Cardiac septum (tissue), 1 donor: Measurements from ENCODE around the gene ABCA13. TPM values are rescaled to one million over a fixed set of nuclear protein-coding genes. Genes with fewer than 3 reads are reported as not detected.

Experiments
- DNase-seq: peaks from one replicate; pipeline ENCODE4 v3.0.0-alpha.2; 2020; ENCODE audit warnings: low spot score
- intact Hi-C: fragments of 100-400 bp; cut with DNase I; formaldehyde crosslinking; loops from one replicate; pipeline ENCODE4 v1.14.0; 2022
- total RNA-seq: library from RNA; stranded (reverse); fragmentation: NEBNext Ultra II Directional; extraction: Animal tissue kit (Norgen Biotek cat#: 25700); gene quantifications from one replicate; pipeline ENCODE4 v1.2.1, GENCODE V29; 2021
- donor health status: DM: no; HTN: no; CAD: no.

Gene ABCA13
- total RNA-seq, 1 donor from 2014 or later = 0.19 TPM

DNA sequence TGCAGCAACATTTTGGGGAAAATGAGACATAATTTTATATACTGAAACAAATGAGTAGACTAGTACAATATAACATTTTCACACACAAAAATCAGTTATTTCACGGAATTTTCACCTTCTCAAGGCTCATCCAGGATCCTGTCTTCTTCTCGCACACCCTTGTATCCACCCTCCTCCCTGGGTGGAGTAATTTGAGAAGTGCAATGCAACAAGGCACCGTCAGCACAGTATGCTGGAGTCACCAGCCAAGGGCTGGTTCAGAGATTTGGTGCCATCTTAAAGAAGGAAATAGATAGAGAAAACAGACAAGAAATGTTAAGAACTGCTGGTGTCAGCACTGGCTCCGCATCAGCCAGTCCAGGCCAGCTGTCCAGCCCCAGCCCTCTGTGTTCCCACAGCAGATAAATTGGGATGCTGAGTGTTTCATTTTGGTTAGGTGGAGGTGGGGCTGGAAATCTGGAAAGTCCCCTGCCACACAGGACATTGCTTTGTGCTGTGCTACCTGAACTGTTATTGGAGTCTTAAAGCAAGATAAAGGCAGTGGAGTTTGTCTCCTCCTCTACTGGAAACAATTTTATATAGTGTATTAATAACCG, 176.1 kb downstream of the ABCA13 start:
- intact Hi-C loops = no loop called here
- no peak for DNase-seq

GRCh38 chr7:48350515-48350914, 179.3 kb downstream of the ABCA13 start:
- no peak for DNase-seq
- intact Hi-C loops = no loop called here

GRCh38 chr7:48351900-48352299, 180.6 kb downstream of the ABCA13 start:
- intact Hi-C loops = no loop called here
- DNase-seq = no peak

GRCh38 chr7:48355346-48355745, 184.1 kb downstream of the ABCA13 start:
- intact Hi-C loops = no loop called here
- no peak for DNase-seq

DNA sequence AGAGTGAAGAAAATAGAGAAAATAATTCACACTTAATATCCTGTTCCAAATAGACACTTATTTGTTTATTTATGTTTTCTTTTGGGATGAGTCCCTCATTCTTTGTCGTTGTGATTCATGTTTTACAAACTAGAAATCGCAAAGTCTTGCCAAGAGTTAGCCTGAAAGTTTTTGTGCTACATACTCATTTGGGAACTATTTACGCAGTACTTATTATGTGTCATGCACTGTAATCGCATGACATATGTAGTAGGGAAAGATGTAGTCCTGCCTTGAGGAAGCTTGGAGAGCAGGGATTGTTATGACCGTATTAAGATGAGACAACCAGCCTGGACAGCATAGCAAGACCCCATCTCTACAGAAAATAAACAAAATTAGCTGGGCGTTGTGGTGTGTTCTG, 189.3 kb downstream of the ABCA13 start:
- intact Hi-C loops = no loop called here
- DNase-seq = no peak

GRCh38 chr7:48363174-48363573, 191.9 kb downstream of the ABCA13 start:
- intact Hi-C loops = no loop called here
- DNase-seq = no peak

DNA sequence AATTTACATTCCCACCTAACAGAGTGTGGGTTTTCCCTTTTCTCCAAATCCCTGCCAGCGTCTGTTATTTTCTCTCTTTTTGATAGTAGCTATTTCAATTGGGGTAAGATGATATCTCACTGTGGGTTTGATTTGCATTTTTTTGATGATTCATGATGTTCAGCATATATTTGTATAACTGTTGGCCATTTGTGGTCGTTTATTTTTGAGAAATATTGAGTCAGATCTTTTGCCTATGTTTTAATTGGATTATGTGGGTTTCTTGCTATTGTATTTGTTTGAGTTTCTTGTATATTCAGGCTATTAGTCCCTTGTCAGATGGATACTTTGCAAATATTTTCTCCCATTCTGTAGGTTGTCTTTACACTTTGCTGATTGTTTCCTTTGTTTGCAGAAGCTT, 193.8 kb downstream of the ABCA13 start:
- DNase-seq = no peak
- intact Hi-C loops = no loop called here

- DNase-seq = no peak
- intact Hi-C loops = no loop called here
These were observed 194.8 kb downstream of the ABCA13 start for GRCh38 chr7:48366096-48366495.

GRCh38 chr7:48376263-48376662, 205.0 kb downstream of the ABCA13 start:
- no peak for DNase-seq
- intact Hi-C loops = no loop called here

DNA sequence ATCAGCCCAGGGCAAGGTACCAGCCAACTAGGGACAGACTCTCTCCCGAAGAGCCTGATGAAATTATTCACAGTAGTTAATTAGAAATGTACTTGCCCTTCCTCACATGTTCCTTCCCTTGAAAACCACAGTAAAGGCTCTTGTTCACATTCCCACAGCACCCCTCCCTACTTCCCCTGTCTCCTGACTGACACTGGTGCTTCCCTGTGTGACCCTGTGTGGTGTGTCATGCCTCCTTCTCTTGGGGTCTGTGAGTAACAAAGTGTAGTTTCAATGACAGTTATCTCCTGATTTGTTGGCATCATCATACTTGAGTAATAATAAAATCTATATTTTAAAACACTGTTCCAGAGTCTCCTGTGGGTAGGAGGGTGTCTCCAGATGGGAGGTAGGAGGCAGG, 209.7 kb downstream of the ABCA13 start:
- intact Hi-C loops = no loop called here
- no peak for DNase-seq

DNA sequence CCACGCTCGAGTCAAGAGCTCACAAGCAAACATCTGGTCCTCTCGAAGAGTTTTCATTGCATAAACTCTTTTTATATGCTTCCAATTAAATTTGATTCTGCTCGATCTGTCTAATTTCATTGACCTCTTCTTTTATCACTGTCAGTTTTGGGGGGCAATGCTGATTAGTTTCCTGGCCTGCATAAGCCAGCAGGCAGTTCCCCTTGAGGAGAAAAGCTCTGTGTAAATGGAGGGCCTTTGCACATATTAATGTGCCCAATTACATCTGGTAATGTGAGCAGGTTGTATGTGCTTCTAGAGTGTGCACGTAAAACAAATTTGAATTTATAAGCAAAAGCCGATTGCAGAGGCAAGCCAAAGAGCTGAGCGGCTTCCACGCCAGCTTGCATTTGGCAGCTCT, 210.3 kb downstream of the ABCA13 start:
- intact Hi-C loops = no loop called here
- no peak for DNase-seq

- no peak for DNase-seq
- intact Hi-C loops = no loop called here
These were observed 213.0 kb downstream of the ABCA13 start for GRCh38 chr7:48384180-48384752.

DNA sequence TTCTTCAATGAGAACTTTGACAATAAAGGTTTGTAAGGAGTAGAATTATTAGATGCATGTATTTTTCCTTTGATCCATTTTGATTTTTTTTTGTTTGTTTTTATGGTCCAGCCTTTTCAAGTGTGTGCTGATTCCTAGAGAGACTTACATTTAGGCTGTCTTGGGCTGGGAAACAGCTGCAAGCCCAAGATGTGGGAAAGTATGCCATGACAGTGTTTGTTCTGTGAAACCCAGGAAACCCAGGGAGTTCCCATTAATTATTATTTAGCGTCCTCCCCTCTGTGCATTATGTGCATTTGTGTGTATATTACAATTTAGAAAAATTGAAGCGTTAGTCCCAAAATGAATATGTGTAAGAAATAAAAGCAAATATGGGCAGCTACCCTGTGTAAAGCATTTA, 216.7 kb downstream of the ABCA13 start:
- no peak for DNase-seq
- intact Hi-C loops = no loop called here

DNA sequence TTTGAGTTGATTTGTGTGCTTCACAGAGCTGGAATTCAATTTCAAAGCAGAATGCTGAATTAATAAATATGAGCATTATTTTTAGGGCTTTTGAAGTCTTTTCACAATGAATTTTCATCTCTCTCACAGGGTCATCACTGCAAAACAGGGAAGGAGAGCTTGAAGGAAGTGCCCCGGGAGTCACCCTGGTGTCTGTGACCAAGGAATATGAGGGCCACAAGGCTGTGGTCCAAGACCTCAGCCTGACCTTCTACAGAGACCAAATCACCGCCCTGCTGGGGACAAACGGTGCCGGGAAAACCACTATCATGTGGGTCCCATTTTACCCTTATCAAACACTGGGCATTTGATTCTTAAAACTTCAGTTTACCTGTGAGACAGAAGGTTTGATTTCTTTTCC, 217.7 kb downstream of the ABCA13 start:
- no peak for DNase-seq
- intact Hi-C loops = no loop called here

- intact Hi-C loops = no loop called here
- no peak for DNase-seq
These were observed 218.7 kb downstream of the ABCA13 start for GRCh38 chr7:48389977-48390376.

GRCh38 chr7:48390388-48391327, 219.4 kb downstream of the ABCA13 start:
- intact Hi-C loops = no loop called here
- DNase-seq = peak; percentile 82

DNA sequence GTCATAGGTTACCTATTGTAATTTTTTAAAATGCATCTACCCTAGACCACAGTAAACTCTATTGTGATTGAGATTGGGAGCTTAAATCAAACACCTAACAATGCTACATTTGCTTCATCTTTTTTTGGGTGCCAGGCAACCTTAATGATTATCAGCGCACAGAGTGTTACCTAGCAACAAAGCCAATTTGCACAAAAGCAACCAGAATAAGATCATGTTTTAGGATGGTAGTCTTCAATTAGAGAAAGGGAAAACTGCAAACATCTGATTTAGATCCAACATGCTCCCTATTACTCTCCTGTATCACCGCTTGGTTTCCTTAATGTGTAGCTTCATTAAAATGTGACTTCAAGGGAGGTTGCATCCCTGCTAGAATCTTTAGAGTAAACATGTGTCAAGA, 226.9 kb downstream of the ABCA13 start:
- intact Hi-C loops = no loop called here
- no peak for DNase-seq

- intact Hi-C loops = no loop called here
- no peak for DNase-seq
These were observed 231.5 kb downstream of the ABCA13 start for GRCh38 chr7:48402721-48403120.

DNA sequence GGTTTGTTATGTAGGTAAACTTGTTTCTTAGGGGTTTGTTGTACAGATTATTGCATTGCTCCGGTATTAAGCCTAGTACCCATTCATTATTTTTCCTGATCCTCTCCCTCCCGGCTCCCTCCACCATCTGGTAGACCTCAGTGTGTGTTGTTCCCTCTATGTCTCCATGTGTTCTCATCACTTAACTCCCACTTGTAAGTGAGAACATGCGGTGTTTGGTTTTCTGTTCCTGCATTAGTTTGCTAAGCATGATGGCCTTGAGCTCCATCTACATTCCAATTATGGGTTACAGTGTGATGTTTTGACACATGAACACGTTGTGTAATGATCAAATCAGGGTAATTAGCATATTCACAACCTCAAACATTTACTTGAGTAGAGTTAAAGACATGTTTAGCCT, 237.5 kb downstream of the ABCA13 start:
- DNase-seq = no peak
- intact Hi-C loops = no loop called here

DNA sequence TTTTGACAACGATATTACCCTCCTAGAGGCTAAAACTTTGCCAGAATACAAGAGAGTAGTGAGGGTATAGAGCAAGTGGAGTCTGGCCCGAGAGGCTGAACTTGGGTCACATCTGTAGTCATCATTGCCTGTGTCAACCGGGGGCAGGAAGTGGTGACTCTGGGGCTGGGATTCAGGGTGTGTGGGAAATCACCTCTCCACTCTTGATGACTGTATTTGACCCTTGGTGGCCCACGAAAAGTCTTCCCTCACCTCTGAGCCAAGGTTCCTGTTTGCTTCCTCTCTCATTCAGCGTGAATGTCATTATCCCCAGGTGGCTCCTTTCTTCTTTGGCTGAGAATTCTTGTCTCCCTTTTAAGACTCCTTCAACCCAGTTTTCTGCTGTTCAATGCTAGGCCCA, 240.4 kb downstream of the ABCA13 start:
- no peak for DNase-seq
- intact Hi-C loops = no loop called here
